ENCODE measurements around the gene IL2RG. TPM values are rescaled to one million over a fixed set of nuclear protein-coding genes. Genes with fewer than 3 reads are reported as not detected.

The IL2RG gene
- total and polyA plus RNA-seq, 7 donors, result 1.7 to 90.1 (median 11.2) TPM; not detected in 1

DNA sequence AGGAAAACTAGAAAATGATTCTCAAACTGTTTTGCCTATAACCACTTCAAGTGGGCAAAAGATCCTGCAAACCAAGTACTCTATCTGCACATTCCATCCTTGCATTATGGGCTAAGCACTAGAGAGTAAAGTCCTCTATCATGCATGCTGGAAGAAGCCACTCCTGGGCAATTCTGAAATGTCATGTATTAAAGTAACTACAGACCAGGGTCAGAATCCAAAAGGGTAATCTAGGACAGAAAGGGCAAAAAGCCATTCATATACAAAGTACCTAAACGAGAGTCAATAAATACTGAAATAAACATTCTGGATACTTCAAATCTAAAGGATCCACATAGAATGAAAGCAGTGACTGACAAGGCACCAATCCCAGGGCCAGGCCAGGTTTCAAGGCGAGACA, 44.3 kb downstream of the IL2RG start:
- intact Hi-C loops (cut with DNase I), result loop anchor here (5.0 to 10.0 kb wide), 2 partner anchors 115 to 612 kb away; no protein-coding TSS in a partner anchor
- DNase-seq, result no peak
- no peaks in the 10 kb centered on the region for H3K27me3 ChIP-seq
- WGBS, 2 donors, result 6 to 20% methylated on average over 2 of the region's 2 CpGs
- peak overlapping the region; percentile 55 to 59 (median 59) for H3K4me3 ChIP-seq
- TF ChIP-seq POLR2A (IDR thresholded peaks at IDR 0.05), result no peak
- no peak for TF ChIP-seq POLR2AphosphoS5 (IDR thresholded peaks at IDR 0.05)
- peaks cover 0 to under 1% (median 0%) of the 10 kb centered on the region in 4 donors for H3K36me3 ChIP-seq
- H3K9me3 ChIP-seq, result no peaks in the 10 kb centered on the region
- H3K27ac ChIP-seq, result peak overlapping the region; percentile 83 to 85 (median 84)
- H3K4me1 ChIP-seq, result peaks cover 0 to 6% (median 0%) of the 10 kb centered on the region in 4 donors

DNA sequence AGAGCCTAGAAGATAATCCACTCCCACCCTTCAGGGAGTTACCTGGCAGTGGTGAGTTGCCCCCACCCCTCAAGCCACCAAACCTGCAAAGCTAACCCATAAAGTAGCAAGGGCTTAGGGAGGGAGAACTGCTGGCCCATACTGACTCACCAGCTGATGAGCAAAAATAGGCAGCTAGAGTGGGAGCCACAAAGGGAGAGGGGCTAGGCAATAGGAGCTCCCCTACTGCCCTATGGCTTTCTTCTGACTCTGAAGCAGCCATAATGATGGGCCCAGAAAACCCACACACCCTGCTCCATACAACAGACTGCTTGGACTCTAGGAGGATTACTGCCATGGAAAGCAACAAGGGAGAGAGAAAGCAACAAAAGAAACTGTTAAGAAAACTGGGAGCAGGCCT, 51.2 kb downstream of the IL2RG start:
- Histone ChIP-seq H3K27ac (no peak overlapping the region), H3K4me1 (no peaks in the 10 kb centered on the region), H3K9me3 (no peaks in the 10 kb centered on the region), H3K27me3 (no peaks in the 10 kb centered on the region), H3K4me3 (no peak overlapping the region), H3K36me3 (peaks cover 0 to 47% (median 10%) of the 10 kb centered on the region in 4 donors)
- intact Hi-C loops (cut with DNase I), result loop anchor here (10.0 kb wide), 1 partner anchor 605 kb away; no protein-coding TSS in a partner anchor
- no peak for TF ChIP-seq POLR2AphosphoS5 (IDR thresholded peaks at IDR 0.05)
- TF ChIP-seq POLR2A (IDR thresholded peaks at IDR 0.05), result no peak
- no peak for DNase-seq

DNA sequence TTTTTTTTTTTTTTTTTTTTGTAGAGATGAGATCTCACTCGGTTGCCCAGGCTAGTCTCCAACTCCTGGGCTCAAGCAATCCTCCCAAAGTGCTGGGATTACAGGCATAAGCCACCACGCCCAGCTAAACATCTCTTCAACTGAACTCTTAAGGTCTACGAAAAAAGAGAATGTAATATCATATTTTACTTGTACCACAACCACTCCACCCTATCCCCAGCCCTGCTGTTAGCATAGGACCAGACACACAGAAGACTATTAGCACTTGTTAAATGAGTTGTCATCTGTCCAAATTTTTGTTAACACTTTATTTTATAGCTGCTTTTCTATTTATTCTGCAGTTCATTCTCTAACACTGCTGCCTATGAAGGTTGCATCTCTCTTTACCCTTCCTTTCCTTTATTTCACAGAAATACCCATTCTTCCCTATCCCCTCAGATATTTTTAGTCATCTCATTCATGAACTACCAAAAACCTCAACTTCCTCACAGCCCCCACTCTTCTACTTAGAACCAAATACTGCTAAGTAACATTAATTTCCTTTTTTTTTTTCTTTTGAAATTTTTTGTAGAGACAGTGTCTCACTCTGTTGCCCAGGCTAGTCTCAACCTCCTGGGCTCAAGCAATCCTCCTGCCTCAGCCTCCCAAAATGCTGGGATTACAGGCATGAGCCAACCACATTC, 53.4 kb downstream of the IL2RG start:
- no peaks in the 10 kb centered on the region for H3K27me3 ChIP-seq
- peaks cover 0 to 47% (median 10%) of the 10 kb centered on the region in 4 donors for H3K36me3 ChIP-seq
- no peak for DNase-seq
- H3K27ac ChIP-seq, result no peak overlapping the region
- no peaks in the 10 kb centered on the region for H3K9me3 ChIP-seq
- intact Hi-C loops (cut with DNase I), result no loop called here
- H3K4me1 ChIP-seq, result no peaks in the 10 kb centered on the region
- TF ChIP-seq EP300 (IDR thresholded peaks at IDR 0.05), result no peak
- TF ChIP-seq, protein P1, sequence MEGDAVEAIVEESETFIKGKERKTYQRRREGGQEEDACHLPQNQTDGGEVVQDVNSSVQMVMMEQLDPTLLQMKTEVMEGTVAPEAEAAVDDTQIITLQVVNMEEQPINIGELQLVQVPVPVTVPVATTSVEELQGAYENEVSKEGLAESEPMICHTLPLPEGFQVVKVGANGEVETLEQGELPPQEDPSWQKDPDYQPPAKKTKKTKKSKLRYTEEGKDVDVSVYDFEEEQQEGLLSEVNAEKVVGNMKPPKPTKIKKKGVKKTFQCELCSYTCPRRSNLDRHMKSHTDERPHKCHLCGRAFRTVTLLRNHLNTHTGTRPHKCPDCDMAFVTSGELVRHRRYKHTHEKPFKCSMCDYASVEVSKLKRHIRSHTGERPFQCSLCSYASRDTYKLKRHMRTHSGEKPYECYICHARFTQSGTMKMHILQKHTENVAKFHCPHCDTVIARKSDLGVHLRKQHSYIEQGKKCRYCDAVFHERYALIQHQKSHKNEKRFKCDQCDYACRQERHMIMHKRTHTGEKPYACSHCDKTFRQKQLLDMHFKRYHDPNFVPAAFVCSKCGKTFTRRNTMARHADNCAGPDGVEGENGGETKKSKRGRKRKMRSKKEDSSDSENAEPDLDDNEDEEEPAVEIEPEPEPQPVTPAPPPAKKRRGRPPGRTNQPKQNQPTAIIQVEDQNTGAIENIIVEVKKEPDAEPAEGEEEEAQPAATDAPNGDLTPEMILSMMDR (IDR thresholded peaks at IDR 0.05), result no peak
- TF ChIP-seq POLR2AphosphoS5 (IDR thresholded peaks at IDR 0.05), result no peak
- 83 to 85% methylated on average over 3 of the region's 3 CpGs for WGBS, 2 donors
- no peak overlapping the region for H3K4me3 ChIP-seq

Small RNA genes within 50 kb of the gene (small RNA-seq; reads per million reads assigned to genes)
- 0 reads per million in 3 donors for gene CXorf65

Other genes with a start within 250 kb of the IL2RG start
- not detected for gene TEX11, start 202.9 kb downstream of the IL2RG start, total RNA-seq
- gene TEX11, start 202.9 kb downstream of the IL2RG start, polyA plus RNA-seq, result 1 to 10 TPM in 2 of 3 donors, under 1 TPM in 1; 0.79 to 2.4 (median 2.3) TPM
- gene SLC7A3, start 180.5 kb downstream of the IL2RG start, total RNA-seq, result not detected
- under 1 TPM in 1 of 3 donors, not detected in 2; 0.07 TPM for gene SLC7A3, start 180.5 kb downstream of the IL2RG start, polyA plus RNA-seq
- 10 to 100 TPM; 27.6 to 47.4 (median 38.6) TPM for gene SNX12, start 43.2 kb downstream of the IL2RG start, total RNA-seq
- gene SNX12, start 43.2 kb downstream of the IL2RG start, polyA plus RNA-seq, result 10 to 100 TPM; 40.6 to 66.1 (median 52.7) TPM
- 10 to 100 TPM; 22.1 to 34.6 (median 26.2) TPM for gene FOXO4, start 15.7 kb downstream of the IL2RG start, total RNA-seq
- 10 to 100 TPM; 14.7 to 27.3 (median 19.2) TPM for gene FOXO4, start 15.7 kb downstream of the IL2RG start, polyA plus RNA-seq
- not detected for gene CXorf65, start 4.8 kb downstream of the IL2RG start, total RNA-seq
- 1 to 10 TPM in 1 of 3 donors, not detected in 2; 3.4 TPM for gene CXorf65, start 4.8 kb downstream of the IL2RG start, polyA plus RNA-seq
- 10 to 100 TPM; 15.6 to 27.6 (median 24.4) TPM for gene MED12, start 7.0 kb upstream of the IL2RG start, total RNA-seq
- 10 to 100 TPM in 2 of 3 donors, 1 to 10 TPM in 1; 4.9 to 17.4 (median 16.1) TPM for gene MED12, start 7.0 kb upstream of the IL2RG start, polyA plus RNA-seq
- gene NLGN3, start 33.3 kb upstream of the IL2RG start, total RNA-seq, result 1 to 10 TPM in 3 of 4 donors, under 1 TPM in 1; 0.99 to 3.6 (median 2.6) TPM
- gene NLGN3, start 33.3 kb upstream of the IL2RG start, polyA plus RNA-seq, result under 1 TPM in 2 of 3 donors, not detected in 1; under 0.01 to 0.95 TPM
- gene GJB1, start 111.6 kb upstream of the IL2RG start, total RNA-seq, result not detected
- gene GJB1, start 111.6 kb upstream of the IL2RG start, polyA plus RNA-seq, result 10 to 100 TPM; 12.6 to 65.6 (median 16.2) TPM
- 10 to 100 TPM; 12.4 to 23.5 (median 14.6) TPM for gene ZMYM3, start 142.6 kb upstream of the IL2RG start, total RNA-seq
- 1 to 10 TPM; 2.4 to 9.6 (median 2.8) TPM for gene ZMYM3, start 142.6 kb upstream of the IL2RG start, polyA plus RNA-seq
- 100 to 1,000 TPM; 170 to 214 (median 194) TPM for gene NONO, start 172.1 kb upstream of the IL2RG start, total RNA-seq
- 100 to 1,000 TPM in 1 of 3 donors, 10 to 100 TPM in 2; 79.8 to 169 (median 87.1) TPM for gene NONO, start 172.1 kb upstream of the IL2RG start, polyA plus RNA-seq
- gene ITGB1BP2, start 190.2 kb upstream of the IL2RG start, total RNA-seq, result 10 to 100 TPM in 2 of 4 donors, 1 to 10 TPM in 2; 6.3 to 14.1 (median 10.3) TPM
- 1 to 10 TPM in 2 of 3 donors, not detected in 1; 1.2 to 3.6 TPM for gene ITGB1BP2, start 190.2 kb upstream of the IL2RG start, polyA plus RNA-seq

All from sigmoid colon (tissue), 7 donors.